ENCODE results near the gene ZAP70.

The ZAP70 gene

GRCh38 chr2:97788986-97789644 is 75.7 kb downstream of the ZAP70 start:
- DNase-seq (ENCODE audit: low spot score), result no peak

All from hematopoietic multipotent progenitor cell treated with erythropoietin and hydrocortisone succinate and interleukin-3 and kit ligand, for 17 days (in vitro differentiated cells).